Prostate gland (tissue), 2 donors: ENCODE measurements around the gene VAMP3.

ENCODE experiments used
- POLR2AphosphoS5 ChIP-seq: sonication (generic); formaldehyde crosslinking; IDR thresholded peaks from one replicate; pipeline ENCODE4 v1.6.1; 2017; ENCODE audit warnings: antibody characterized with exemption
- TF ChIP-seq, protein P1 (sequence below), 4 experiments: fragments of 200-600 bp in 2 of 4; fragments of 450-650 bp in 2 of 4; sonication (generic) in 2 of 4; IDR thresholded peaks; 1 replicate in 3 of 4; 2 replicates in 1 of 4; pipeline ENCODE4 v1.5.1; 2016 to 2019; ENCODE audit warnings: antibody characterized with exemption in 4 of 4, mild to moderate bottlenecking in 2 of 4, moderate library complexity in 2 of 4

DNA sequence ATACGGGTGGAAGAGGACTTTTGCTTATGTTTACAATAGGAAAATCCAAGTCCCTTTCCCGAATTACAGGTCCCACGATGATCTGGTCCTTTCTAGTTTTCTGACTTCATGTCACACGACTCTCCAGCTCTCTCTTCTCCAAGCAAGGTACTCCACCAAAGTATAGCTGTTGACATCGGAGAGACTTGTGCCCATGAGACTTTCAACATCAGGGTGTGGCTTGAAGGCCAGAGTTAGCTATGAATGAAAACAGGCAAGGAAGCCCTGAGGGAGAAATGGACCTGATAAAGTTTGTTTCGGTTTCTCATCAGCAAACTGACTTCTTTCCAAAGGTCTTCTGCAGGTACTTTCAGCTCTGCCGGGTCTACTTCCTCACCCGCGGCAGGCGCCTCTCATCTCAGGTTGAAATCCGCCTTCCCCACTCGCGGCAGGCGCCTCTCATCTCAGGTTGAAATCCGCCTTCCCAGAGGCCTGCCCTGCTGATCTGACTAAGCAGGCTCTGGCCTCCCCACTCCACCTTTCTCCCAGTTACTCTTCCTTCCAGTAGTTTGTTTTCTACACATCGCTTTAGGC is 10.9 kb downstream of the VAMP3 start:
- TF ChIP-seq, protein P1, sequence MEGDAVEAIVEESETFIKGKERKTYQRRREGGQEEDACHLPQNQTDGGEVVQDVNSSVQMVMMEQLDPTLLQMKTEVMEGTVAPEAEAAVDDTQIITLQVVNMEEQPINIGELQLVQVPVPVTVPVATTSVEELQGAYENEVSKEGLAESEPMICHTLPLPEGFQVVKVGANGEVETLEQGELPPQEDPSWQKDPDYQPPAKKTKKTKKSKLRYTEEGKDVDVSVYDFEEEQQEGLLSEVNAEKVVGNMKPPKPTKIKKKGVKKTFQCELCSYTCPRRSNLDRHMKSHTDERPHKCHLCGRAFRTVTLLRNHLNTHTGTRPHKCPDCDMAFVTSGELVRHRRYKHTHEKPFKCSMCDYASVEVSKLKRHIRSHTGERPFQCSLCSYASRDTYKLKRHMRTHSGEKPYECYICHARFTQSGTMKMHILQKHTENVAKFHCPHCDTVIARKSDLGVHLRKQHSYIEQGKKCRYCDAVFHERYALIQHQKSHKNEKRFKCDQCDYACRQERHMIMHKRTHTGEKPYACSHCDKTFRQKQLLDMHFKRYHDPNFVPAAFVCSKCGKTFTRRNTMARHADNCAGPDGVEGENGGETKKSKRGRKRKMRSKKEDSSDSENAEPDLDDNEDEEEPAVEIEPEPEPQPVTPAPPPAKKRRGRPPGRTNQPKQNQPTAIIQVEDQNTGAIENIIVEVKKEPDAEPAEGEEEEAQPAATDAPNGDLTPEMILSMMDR (IDR thresholded peaks at IDR 0.05) = no peak
- no peak for TF ChIP-seq POLR2AphosphoS5
